BLaER1 (cell line): Measurements from ENCODE around the gene ARHGAP11A.
A peak's percentile ranks its signal among the peaks of the same experiment; 100 is the strongest.

ENCODE experiments used
- H3K27ac ChIP-seq: shearing (Covaris generic); formaldehyde crosslinking; 2 replicates; pipeline ENCODE4 v1.8.1; 2022
- H3K27me3 ChIP-seq: shearing (Covaris generic); formaldehyde crosslinking; 2 replicates; pipeline ENCODE4 v1.8.1; 2022
- H3K36me3 ChIP-seq: shearing (Covaris generic); formaldehyde crosslinking; 2 replicates; pipeline ENCODE4 v1.8.1; 2022
- H3K4me1 ChIP-seq: shearing (Covaris generic); formaldehyde crosslinking; 2 replicates; pipeline ENCODE4 v1.8.1; 2022
- H3K4me2 ChIP-seq: shearing (Covaris generic); formaldehyde crosslinking; 2 replicates; pipeline ENCODE4 v1.8.1; 2022
- H3K4me3 ChIP-seq: shearing (Covaris generic); formaldehyde crosslinking; 2 replicates; pipeline ENCODE4 v1.8.1; 2022
- H3K9ac ChIP-seq: shearing (Covaris generic); formaldehyde crosslinking; 2 replicates; pipeline ENCODE4 v1.8.1; 2022
- H3K9me3 ChIP-seq: shearing (Covaris generic); formaldehyde crosslinking; 2 replicates; pipeline ENCODE4 v1.8.1; 2022
- H4K20me1 ChIP-seq: shearing (Covaris generic); formaldehyde crosslinking; 2 replicates; pipeline ENCODE4 v1.8.1; 2022
- Cebpa-rat ChIP-seq: shearing (Covaris generic); IDR thresholded peaks from 2 replicates; pipeline ENCODE4 v1.8.1; 2022

The ARHGAP11A gene

DNA sequence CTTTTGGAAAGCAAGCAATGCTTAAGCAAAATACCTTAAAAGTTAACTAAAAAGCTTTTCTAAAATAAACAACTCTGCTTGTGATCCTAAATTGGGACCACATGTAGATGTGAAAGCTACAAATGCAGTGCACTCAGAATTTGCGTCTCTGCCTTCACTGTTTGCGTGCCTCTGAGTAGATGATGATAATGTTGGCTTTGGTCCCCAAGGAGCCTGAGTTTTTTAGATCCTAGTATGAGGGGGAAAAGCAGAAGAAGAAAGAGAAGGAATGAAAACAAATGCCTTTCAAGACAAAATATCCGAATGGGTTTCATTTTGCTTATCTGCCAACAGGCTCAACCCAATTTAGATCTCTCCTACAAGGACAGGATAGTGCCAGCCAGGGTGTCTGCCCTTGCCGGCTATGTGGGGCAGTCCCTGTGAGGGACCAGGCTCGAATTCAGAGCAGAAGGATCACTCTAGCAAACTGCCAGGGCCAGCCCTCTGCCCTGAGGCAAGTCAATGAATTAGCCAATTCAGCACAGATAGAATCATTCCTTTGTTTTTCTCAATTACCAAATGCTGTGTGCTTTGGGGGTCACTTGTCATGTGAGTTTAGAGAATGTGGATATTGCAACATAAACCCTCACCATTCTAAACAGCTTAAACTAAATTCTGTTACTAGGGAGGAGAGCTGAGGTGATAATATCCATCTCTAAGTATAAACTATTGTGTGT lies 54.8 kb downstream of the ARHGAP11A start:
- Histone ChIP-seq H3K9ac (no peak overlapping the region), H3K27me3 (no peaks in the 10 kb centered on the region), H4K20me1 (no peaks in the 10 kb centered on the region), H3K4me3 (no peak overlapping the region), H3K4me1 (peaks cover 49% of the 10 kb centered on the region), H3K9me3 (no peaks in the 10 kb centered on the region), H3K4me2 (peak overlapping the region; percentile 96), H3K27ac (peak overlapping the region; percentile 23; the same call in 1 of the 2 replicates), H3K36me3 (peaks cover 18% of the 10 kb centered on the region)
- no peak for TF ChIP-seq Cebpa-rat

DNA sequence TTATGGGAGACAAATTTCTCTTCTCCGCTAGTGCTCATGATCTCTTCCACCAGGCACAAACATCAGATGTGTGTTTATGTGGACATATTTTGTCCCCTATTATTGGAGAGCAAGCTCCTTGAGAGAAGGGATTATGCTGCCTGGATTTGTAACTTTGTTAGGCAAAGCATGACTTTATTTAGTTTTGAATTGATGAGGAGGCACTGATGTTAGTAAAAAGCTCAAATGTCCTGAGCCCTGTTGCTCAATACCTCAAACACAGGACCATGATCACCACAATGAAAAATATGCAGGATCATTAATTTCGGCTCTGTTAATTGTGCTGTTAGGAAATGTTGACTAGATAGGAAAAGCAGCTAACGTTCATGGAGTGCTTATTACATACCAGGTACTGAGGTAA lies 55.3 kb downstream of the ARHGAP11A start:
- Histone ChIP-seq H3K9ac (no peak overlapping the region), H3K27ac (no peak overlapping the region; the same call in 1 of the 2 replicates), H4K20me1 (no peaks in the 10 kb centered on the region), H3K36me3 (peaks cover 18% of the 10 kb centered on the region), H3K4me2 (peak overlapping the region; percentile 96), H3K27me3 (no peaks in the 10 kb centered on the region), H3K4me3 (no peak overlapping the region), H3K9me3 (no peaks in the 10 kb centered on the region), H3K4me1 (peaks cover 49% of the 10 kb centered on the region)
- no peak for TF ChIP-seq Cebpa-rat

DNA sequence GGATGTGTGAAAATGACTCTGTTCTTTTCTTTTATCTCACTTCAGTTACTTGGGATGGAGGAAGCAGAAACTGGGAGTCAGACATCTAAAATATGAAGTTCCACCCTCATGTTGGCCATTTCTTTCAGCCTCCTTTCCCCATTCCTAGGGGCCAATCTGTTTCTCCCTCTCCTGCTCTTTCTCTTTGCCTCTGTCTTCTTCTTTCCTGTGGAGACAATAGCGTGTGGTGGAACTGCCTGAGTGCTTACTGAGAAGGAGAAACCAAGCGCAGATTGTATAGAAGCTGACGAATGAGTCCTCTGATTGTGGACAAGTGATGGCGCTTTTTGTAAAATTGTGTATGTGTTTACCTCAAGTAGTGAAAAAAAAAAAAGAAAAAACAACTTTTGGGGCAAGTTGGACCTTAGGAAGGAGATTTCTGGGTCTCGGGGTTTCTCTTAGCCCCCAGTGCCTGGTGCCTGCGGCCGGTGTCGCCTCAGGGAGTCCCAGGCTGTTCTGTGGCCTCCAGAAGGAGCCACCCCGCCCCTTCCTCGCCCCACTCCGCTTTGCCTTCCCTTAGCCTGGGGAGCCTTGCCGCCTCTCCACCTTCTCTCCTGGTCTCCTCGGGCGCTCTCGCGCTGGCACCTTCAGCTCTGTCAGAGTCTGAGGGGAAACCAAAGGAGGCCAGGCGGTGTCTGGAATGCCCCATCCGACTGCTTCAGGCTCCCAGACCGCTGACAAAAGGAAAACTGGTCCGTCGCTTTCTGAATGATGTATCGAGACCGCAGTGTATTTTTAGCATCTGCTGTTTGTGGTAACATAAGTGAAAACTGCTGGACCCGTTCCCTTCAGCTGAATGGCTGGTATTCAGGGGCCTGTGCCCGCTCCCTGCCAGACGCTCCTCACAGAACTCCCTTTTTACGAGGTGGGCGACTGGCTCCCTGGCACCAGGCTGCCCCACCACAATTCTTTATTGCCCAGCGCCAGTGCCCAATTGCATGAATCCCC lies 56.3 kb downstream of the ARHGAP11A start:
- Histone ChIP-seq H4K20me1 (no peaks in the 10 kb centered on the region), H3K9me3 (no peaks in the 10 kb centered on the region), H3K36me3 (peaks cover 14% of the 10 kb centered on the region), H3K4me1 (peaks cover 49% of the 10 kb centered on the region), H3K9ac (peak overlapping the region; percentile 77), H3K27me3 (no peaks in the 10 kb centered on the region), H3K4me3 (peak overlapping the region; percentile 65), H3K4me2 (peak overlapping the region; percentile 96), H3K27ac (peak overlapping the region; percentile 88)
- no peak for TF ChIP-seq Cebpa-rat

DNA sequence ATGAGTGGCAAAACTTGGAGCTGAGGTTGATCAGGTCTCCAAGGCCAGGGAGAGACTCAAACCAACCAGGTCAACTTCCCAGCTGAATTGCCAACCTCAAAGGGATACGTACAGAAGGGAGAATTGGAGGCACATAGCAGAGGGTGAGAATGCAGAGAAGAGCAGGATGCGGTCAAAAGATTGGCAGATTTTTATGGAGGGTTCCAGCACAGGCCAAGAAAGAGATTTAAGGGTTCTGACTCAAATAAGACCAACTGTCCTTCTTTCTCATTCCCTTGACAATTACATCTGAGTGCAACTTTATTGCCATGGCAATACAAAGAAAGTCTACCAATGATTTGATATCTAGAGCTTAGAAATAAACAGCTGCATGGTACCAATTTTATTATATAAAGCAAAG lies 59.4 kb downstream of the ARHGAP11A start:
- H3K9me3 ChIP-seq, result no peaks in the 10 kb centered on the region
- H3K27ac ChIP-seq, result no peak overlapping the region
- H3K4me2 ChIP-seq, result no peak overlapping the region
- no peaks in the 10 kb centered on the region for H3K27me3 ChIP-seq
- H3K36me3 ChIP-seq, result no peaks in the 10 kb centered on the region
- no peak overlapping the region for H3K4me3 ChIP-seq
- TF ChIP-seq Cebpa-rat, result no peak
- peaks cover 45% of the 10 kb centered on the region for H3K4me1 ChIP-seq
- H3K9ac ChIP-seq, result no peak overlapping the region
- no peaks in the 10 kb centered on the region for H4K20me1 ChIP-seq

- Histone ChIP-seq H3K36me3 (no peaks in the 10 kb centered on the region), H3K4me2 (no peak overlapping the region), H3K9me3 (no peaks in the 10 kb centered on the region), H3K9ac (no peak overlapping the region), H3K4me1 (peaks cover 40% of the 10 kb centered on the region), H4K20me1 (no peaks in the 10 kb centered on the region), H3K27ac (no peak overlapping the region), H3K4me3 (no peak overlapping the region), H3K27me3 (no peaks in the 10 kb centered on the region)
- TF ChIP-seq Cebpa-rat, result no peak
Measured at GRCh38 chr15:32675466-32675865, 60.2 kb downstream of the ARHGAP11A start.

GRCh38 chr15:32676169-32676568 lies 60.9 kb downstream of the ARHGAP11A start:
- Histone ChIP-seq H3K27ac (no peak overlapping the region), H3K36me3 (no peaks in the 10 kb centered on the region), H3K4me1 (peaks cover 33% of the 10 kb centered on the region), H3K27me3 (no peaks in the 10 kb centered on the region), H3K9ac (no peak overlapping the region), H4K20me1 (no peaks in the 10 kb centered on the region), H3K4me2 (no peak overlapping the region), H3K4me3 (no peak overlapping the region), H3K9me3 (no peaks in the 10 kb centered on the region)
- no peak for TF ChIP-seq Cebpa-rat

DNA sequence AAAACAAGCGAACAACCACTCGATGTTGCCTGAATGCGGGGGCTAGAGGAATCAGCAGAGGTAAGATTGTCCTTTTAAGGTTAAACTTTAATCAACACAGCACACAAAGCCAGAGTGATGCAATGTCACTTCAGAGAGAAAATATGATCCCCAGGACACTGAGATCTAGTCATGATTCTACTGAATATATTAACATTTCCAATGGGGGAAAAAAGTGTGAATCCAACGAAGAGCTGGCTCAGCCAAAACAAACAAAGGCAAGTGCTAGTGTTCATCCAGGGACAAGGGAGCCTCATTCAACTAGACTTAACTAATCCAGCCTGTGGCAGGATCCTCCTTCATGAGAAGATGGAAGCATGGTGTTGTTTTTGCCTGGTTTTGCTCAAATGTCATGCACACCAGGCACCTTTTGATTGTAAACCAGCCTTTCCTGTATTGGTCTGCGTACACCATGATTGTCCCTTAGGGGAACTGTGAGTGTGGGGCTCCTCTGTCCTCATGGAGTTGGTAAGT lies 62.0 kb downstream of the ARHGAP11A start:
- Histone ChIP-seq H3K9me3 (no peaks in the 10 kb centered on the region), H3K9ac (no peak overlapping the region), H3K4me3 (no peak overlapping the region), H3K4me2 (peak overlapping the region; percentile 13; the same call in 1 of the 2 replicates), H4K20me1 (no peaks in the 10 kb centered on the region), H3K36me3 (no peaks in the 10 kb centered on the region), H3K27ac (no peak overlapping the region), H3K27me3 (no peaks in the 10 kb centered on the region), H3K4me1 (peaks cover 21% of the 10 kb centered on the region)
- TF ChIP-seq Cebpa-rat, result no peak

GRCh38 chr15:32679298-32679690 lies 64.0 kb downstream of the ARHGAP11A start:
- H4K20me1 ChIP-seq, result no peaks in the 10 kb centered on the region
- no peak overlapping the region for H3K9ac ChIP-seq
- peaks cover 16% of the 10 kb centered on the region for H3K4me1 ChIP-seq
- H3K27me3 ChIP-seq, result no peaks in the 10 kb centered on the region
- no peak overlapping the region for H3K27ac ChIP-seq
- peak overlapping the region; percentile 50 for H3K4me2 ChIP-seq
- H3K36me3 ChIP-seq, result no peaks in the 10 kb centered on the region
- no peaks in the 10 kb centered on the region for H3K9me3 ChIP-seq
- no peak overlapping the region for H3K4me3 ChIP-seq
- TF ChIP-seq Cebpa-rat, result no peak

GRCh38 chr15:32682569-32682968 lies 67.3 kb downstream of the ARHGAP11A start:
- no peak overlapping the region for H3K4me2 ChIP-seq
- H3K36me3 ChIP-seq, result no peaks in the 10 kb centered on the region
- no peak overlapping the region for H3K9ac ChIP-seq
- H3K4me3 ChIP-seq, result no peak overlapping the region
- no peaks in the 10 kb centered on the region; the same call in 1 of the 2 replicates for H3K9me3 ChIP-seq
- TF ChIP-seq Cebpa-rat, result no peak
- no peaks in the 10 kb centered on the region for H3K27me3 ChIP-seq
- peaks cover 20% of the 10 kb centered on the region for H3K4me1 ChIP-seq
- no peaks in the 10 kb centered on the region for H4K20me1 ChIP-seq
- no peak overlapping the region for H3K27ac ChIP-seq
